GM21723 (cell line): ENCODE measurements around the gene MAMSTR.
"Not testable (repeated sequence)": the region's sequence is repeated elsewhere in the genome, so short reads cannot be mapped to it uniquely, and the experiment has no call there.

Experiments used
- ATAC-seq: cut with Tn5 transposase; IDR thresholded peaks from one replicate; pipeline ENCODE4 v1.9.1; 2021; ENCODE audit warnings: mild to moderate bottlenecking, moderate library complexity; ENCODE audit not compliant: unreplicated experiment

The MAMSTR gene

GRCh38 chr19:48693629-48694028, 25.9 kb downstream of the MAMSTR start:
- not testable (repeated sequence) for ATAC-seq

GRCh38 chr19:48689449-48689848, 30.1 kb downstream of the MAMSTR start:
- no peak for ATAC-seq

GRCh38 chr19:48687776-48688175, 31.7 kb downstream of the MAMSTR start:
- ATAC-seq, result no peak

- ATAC-seq, result not testable (repeated sequence)
These were observed 32.9 kb downstream of the MAMSTR start for GRCh38 chr19:48686637-48687036.

- ATAC-seq, result no peak
These were observed 33.4 kb downstream of the MAMSTR start for GRCh38 chr19:48686088-48686487.

- no peak for ATAC-seq
These were observed 33.9 kb downstream of the MAMSTR start for GRCh38 chr19:48685583-48685982.

GRCh38 chr19:48683349-48683748, 36.2 kb downstream of the MAMSTR start:
- no peak for ATAC-seq

GRCh38 chr19:48681127-48681470, 38.4 kb downstream of the MAMSTR start:
- no peak for ATAC-seq

- no peak for ATAC-seq
These were observed 38.9 kb downstream of the MAMSTR start for GRCh38 chr19:48680436-48681126.

- ATAC-seq, result not testable (repeated sequence)
These were observed 39.5 kb downstream of the MAMSTR start for GRCh38 chr19:48680006-48680405.

- no peak for ATAC-seq
These were observed 41.3 kb downstream of the MAMSTR start for GRCh38 chr19:48678201-48678600.

- no peak for ATAC-seq
These were observed 42.6 kb downstream of the MAMSTR start for GRCh38 chr19:48676887-48677286.

GRCh38 chr19:48676487-48676886, 43.0 kb downstream of the MAMSTR start:
- ATAC-seq, result no peak

- no peak for ATAC-seq
These were observed 44.4 kb downstream of the MAMSTR start for GRCh38 chr19:48674921-48675824.

- no peak for ATAC-seq
These were observed 45.2 kb downstream of the MAMSTR start for GRCh38 chr19:48674216-48674809.

- no peak for ATAC-seq
These were observed 46.0 kb downstream of the MAMSTR start for GRCh38 chr19:48673436-48674100.

- ATAC-seq, result no peak
These were observed 46.5 kb downstream of the MAMSTR start, which contains the start of gene NTN5 for GRCh38 chr19:48672994-48673393. Gene NTN5 (minus strand): TSS chr19:48673017. CDS start chr19:48670986, 2,031 bp downstream.

GRCh38 chr19:48671446-48671995, 48.0 kb downstream of the MAMSTR start:
- ATAC-seq, result no peak

- ATAC-seq, result no peak
These were observed 48.7 kb downstream of the MAMSTR start for GRCh38 chr19:48670699-48671445.
